ENCODE measurements around the gene SLC5A8.

GRCh38 chr12:101166866-101167265 lies 43.2 kb downstream of the SLC5A8 start:
- TF ChIP-seq CHD1 (IDR thresholded peaks at IDR 0.05; ENCODE audit: low read length), result no peak
- TF ChIP-seq ZNF280A (IDR thresholded peaks at IDR 0.05; ENCODE audit: low read depth, partially characterized antibody), result no peak
- no peak for TF ChIP-seq GATAD2B (IDR thresholded peaks at IDR 0.05; ENCODE audit: borderline replicate concordance)
- TF ChIP-seq CREB1 (IDR thresholded peaks at IDR 0.05), result no peak
- TF ChIP-seq CREB1 (CRISPR knock-in tag; IDR thresholded peaks at IDR 0.05), result no peak
- no peak for TF ChIP-seq TRIM24 (IDR thresholded peaks at IDR 0.05)
- TF ChIP-seq, protein P1, sequence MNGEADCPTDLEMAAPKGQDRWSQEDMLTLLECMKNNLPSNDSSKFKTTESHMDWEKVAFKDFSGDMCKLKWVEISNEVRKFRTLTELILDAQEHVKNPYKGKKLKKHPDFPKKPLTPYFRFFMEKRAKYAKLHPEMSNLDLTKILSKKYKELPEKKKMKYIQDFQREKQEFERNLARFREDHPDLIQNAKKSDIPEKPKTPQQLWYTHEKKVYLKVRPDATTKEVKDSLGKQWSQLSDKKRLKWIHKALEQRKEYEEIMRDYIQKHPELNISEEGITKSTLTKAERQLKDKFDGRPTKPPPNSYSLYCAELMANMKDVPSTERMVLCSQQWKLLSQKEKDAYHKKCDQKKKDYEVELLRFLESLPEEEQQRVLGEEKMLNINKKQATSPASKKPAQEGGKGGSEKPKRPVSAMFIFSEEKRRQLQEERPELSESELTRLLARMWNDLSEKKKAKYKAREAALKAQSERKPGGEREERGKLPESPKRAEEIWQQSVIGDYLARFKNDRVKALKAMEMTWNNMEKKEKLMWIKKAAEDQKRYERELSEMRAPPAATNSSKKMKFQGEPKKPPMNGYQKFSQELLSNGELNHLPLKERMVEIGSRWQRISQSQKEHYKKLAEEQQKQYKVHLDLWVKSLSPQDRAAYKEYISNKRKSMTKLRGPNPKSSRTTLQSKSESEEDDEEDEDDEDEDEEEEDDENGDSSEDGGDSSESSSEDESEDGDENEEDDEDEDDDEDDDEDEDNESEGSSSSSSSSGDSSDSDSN (IDR thresholded peaks at IDR 0.05; ENCODE audit: borderline replicate concordance in 1 of 2, low read depth in 2 of 2, low read length in 2 of 2), result no peak
- no peak for TF ChIP-seq ELF1 (tag; IDR thresholded peaks at IDR 0.05)
- no peak for TF ChIP-seq POLR2AphosphoS5 (IDR thresholded peaks at IDR 0.05; ENCODE audit: control insufficient read depth, insufficient read depth, low read depth, low read length)
- no peak for TF ChIP-seq ZNF121 (CRISPR knock-in tag; conservative IDR thresholded peaks at IDR 0.05)
- TF ChIP-seq ZNF384 (IDR thresholded peaks at IDR 0.05; ENCODE audit: low read depth, low read length), result no peak
- no peak for TF ChIP-seq BRCA1 (IDR thresholded peaks at IDR 0.05)
- no peak for TF ChIP-seq BRCA1 (CRISPR knock-in tag; IDR thresholded peaks at IDR 0.05)
